ENCODE measurements around the gene SCMH1.
A peak's percentile ranks its signal among the peaks of the same experiment; 100 is the strongest.

Gene SCMH1

DNA sequence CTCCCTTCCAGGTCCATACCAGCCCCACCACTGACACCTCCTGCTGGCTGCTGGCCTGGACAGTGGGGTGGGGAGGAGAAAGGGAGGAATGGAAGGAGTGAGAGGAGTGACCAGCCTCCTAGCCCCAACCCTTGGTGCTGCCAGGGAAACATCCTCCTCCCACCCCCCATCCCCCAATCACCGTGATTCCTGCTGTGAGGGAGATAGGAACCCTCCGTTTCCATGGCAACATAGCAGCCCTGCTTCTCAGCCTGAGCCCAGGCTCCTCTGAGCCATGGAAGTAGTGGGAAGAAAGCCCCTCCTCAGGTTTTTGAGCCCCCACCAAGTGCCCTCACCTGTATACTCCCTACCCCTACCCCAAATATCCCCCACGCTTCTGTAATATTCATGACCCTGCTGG lies 44.4 kb upstream of the SCMH1 start:
- no peak for TF ChIP-seq ZBTB7A (IDR thresholded peaks at IDR 0.05; ENCODE audit: low read depth)
- TF ChIP-seq CREB1 (IDR thresholded peaks at IDR 0.05; ENCODE audit: low read depth): no peak
- TF ChIP-seq MAX (IDR thresholded peaks at IDR 0.05): no peak
- no peak for TF ChIP-seq NFIC (IDR thresholded peaks at IDR 0.05)
- TF ChIP-seq TCF12 (IDR thresholded peaks at IDR 0.05; ENCODE audit: low read depth): no peak
- no peak for TF ChIP-seq CEBPB (IDR thresholded peaks at IDR 0.05)
- no peak for TF ChIP-seq TAF1 (IDR thresholded peaks at IDR 0.05; ENCODE audit: low read depth)
- no peak for TF ChIP-seq RAD21 (IDR thresholded peaks at IDR 0.05; ENCODE audit: low read depth)

GRCh38 chr1:41285818-41286217 lies 43.7 kb upstream of the SCMH1 start:
- TF ChIP-seq, protein P1, sequence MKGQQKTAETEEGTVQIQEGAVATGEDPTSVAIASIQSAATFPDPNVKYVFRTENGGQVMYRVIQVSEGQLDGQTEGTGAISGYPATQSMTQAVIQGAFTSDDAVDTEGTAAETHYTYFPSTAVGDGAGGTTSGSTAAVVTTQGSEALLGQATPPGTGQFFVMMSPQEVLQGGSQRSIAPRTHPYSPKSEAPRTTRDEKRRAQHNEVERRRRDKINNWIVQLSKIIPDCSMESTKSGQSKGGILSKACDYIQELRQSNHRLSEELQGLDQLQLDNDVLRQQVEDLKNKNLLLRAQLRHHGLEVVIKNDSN (IDR thresholded peaks at IDR 0.05): no peak
- TF ChIP-seq TEAD4 (IDR thresholded peaks at IDR 0.05) (no peak), MAX (IDR thresholded peaks at IDR 0.05) (no peak), TCF12 (IDR thresholded peaks at IDR 0.05; ENCODE audit: low read depth) (no peak), FOXM1 (IDR thresholded peaks at IDR 0.05; ENCODE audit: borderline replicate concordance, low read depth) (no peak), CEBPB (IDR thresholded peaks at IDR 0.05) (no peak), NFIC (IDR thresholded peaks at IDR 0.05) (no peak), ZBTB7A (IDR thresholded peaks at IDR 0.05; ENCODE audit: low read depth) (no peak)
- TF ChIP-seq, protein P2, sequence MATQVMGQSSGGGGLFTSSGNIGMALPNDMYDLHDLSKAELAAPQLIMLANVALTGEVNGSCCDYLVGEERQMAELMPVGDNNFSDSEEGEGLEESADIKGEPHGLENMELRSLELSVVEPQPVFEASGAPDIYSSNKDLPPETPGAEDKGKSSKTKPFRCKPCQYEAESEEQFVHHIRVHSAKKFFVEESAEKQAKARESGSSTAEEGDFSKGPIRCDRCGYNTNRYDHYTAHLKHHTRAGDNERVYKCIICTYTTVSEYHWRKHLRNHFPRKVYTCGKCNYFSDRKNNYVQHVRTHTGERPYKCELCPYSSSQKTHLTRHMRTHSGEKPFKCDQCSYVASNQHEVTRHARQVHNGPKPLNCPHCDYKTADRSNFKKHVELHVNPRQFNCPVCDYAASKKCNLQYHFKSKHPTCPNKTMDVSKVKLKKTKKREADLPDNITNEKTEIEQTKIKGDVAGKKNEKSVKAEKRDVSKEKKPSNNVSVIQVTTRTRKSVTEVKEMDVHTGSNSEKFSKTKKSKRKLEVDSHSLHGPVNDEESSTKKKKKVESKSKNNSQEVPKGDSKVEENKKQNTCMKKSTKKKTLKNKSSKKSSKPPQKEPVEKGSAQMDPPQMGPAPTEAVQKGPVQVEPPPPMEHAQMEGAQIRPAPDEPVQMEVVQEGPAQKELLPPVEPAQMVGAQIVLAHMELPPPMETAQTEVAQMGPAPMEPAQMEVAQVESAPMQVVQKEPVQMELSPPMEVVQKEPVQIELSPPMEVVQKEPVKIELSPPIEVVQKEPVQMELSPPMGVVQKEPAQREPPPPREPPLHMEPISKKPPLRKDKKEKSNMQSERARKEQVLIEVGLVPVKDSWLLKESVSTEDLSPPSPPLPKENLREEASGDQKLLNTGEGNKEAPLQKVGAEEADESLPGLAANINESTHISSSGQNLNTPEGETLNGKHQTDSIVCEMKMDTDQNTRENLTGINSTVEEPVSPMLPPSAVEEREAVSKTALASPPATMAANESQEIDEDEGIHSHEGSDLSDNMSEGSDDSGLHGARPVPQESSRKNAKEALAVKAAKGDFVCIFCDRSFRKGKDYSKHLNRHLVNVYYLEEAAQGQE (IDR thresholded peaks at IDR 0.05; ENCODE audit: low read depth): no peak

- TF ChIP-seq MAX (IDR thresholded peaks at IDR 0.05) (no peak), CEBPB (IDR thresholded peaks at IDR 0.05) (no peak)
Observed at GRCh38 chr1:41284121-41284520, 42.0 kb upstream of the SCMH1 start.

DNA sequence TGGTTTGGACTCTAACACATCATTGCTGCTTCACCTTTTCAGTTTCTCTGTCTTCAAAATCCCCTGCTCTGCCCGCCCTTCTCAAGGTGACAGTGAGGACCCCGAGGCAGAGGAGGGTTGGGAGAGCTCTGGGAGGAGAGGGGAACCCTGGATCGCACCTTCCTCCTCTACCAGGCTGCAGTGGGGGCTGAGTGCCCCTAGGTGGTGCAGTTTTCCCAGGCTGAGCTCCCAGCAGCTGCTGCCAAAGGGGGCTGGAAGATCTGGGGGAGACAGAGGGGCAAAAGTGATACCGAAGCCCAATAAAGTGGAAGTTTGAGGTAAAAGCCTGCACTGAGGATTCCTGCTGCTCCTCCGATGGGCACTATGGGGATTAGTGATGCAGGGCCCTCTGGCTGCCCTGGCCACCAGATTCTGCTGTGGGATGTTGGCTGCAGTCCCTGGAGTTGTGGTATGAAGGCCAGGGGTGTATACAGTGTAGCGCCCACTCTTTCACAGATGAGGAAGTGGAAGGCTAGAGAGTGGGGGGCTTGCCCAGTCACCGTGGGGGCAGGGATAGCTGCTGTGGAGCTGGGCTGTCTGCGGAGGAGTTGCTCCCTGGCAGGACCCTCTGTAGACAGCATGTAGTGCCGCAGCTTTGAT lies 40.7 kb upstream of the SCMH1 start:
- TF ChIP-seq RAD21 (IDR thresholded peaks at IDR 0.05; ENCODE audit: low read depth) (peak; percentile 84), FOXM1 (IDR thresholded peaks at IDR 0.05; ENCODE audit: borderline replicate concordance, low read depth) (no peak)

GRCh38 chr1:41281334-41281733 lies 39.2 kb upstream of the SCMH1 start:
- TF ChIP-seq EP300 (IDR thresholded peaks at IDR 0.05; ENCODE audit: borderline replicate concordance) (no peak), RAD21 (IDR thresholded peaks at IDR 0.05; ENCODE audit: low read depth) (no peak), TCF12 (IDR thresholded peaks at IDR 0.05; ENCODE audit: low read depth) (no peak), ZBTB7A (IDR thresholded peaks at IDR 0.05; ENCODE audit: low read depth) (no peak), NFIC (IDR thresholded peaks at IDR 0.05) (no peak), CEBPB (IDR thresholded peaks at IDR 0.05) (no peak), EGR1 (IDR thresholded peaks at IDR 0.05) (no peak), CREB1 (IDR thresholded peaks at IDR 0.05; ENCODE audit: low read depth) (no peak)
- TF ChIP-seq, protein P2 (IDR thresholded peaks at IDR 0.05; ENCODE audit: low read depth): no peak
- TF ChIP-seq, protein P1 (IDR thresholded peaks at IDR 0.05): no peak

DNA sequence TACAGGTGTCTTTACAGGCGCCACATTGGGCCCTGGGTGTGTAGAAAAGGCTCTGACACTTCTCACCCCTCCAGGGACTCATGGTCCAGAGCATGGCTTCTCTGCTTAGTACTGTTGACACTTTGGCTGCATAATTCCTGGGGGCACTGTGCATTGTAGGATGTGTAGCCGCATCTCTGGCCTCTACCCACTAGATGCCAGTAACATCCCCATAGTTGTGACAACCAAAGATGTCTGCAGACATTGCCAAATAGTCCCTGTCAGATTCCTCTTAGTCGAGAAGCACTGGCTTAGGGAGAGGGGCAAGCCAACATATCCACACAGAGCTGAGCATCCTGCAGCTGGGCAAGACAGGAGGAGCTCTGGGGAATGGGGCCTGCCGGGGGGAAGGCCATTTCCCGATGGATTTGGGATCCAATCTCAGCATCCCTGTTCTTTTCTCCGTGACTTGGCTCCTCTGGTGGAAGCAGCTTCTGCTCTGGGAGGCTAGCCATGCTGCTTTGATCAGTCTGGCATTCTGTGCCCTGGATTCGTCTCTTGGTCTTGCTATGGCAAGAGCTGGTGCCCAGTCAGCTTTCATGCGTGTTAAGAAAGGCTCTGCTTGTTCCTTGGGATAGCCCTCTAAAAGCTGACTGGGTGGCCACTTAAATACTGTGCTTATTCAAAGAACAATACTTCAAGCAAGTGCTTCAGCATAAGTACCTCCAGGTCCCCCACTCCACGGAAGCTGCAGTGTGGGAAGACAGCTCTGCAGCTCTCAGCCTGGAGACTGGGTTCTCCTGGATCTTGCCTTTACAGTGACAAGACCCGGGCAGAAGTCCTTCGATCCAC lies 38.3 kb upstream of the SCMH1 start:
- TF ChIP-seq RAD21 (IDR thresholded peaks at IDR 0.05; ENCODE audit: low read depth): no peak
- TF ChIP-seq TAF1 (IDR thresholded peaks at IDR 0.05; ENCODE audit: low read depth): no peak
- no peak for TF ChIP-seq NFIC (IDR thresholded peaks at IDR 0.05)
- no peak for TF ChIP-seq EP300 (IDR thresholded peaks at IDR 0.05; ENCODE audit: borderline replicate concordance)
- TF ChIP-seq, protein P1 (IDR thresholded peaks at IDR 0.05): no peak
- TF ChIP-seq CREB1 (IDR thresholded peaks at IDR 0.05; ENCODE audit: low read depth): no peak
- no peak for TF ChIP-seq YY1 (IDR thresholded peaks at IDR 0.05; ENCODE audit: low read depth)
- no peak for TF ChIP-seq TEAD4 (IDR thresholded peaks at IDR 0.05)
- TF ChIP-seq MAX (IDR thresholded peaks at IDR 0.05): no peak
- no peak for TF ChIP-seq CEBPB (IDR thresholded peaks at IDR 0.05)
- no peak for TF ChIP-seq ZBTB7A (IDR thresholded peaks at IDR 0.05; ENCODE audit: low read depth)
- no peak for TF ChIP-seq EGR1 (IDR thresholded peaks at IDR 0.05)
- TF ChIP-seq, protein P2 (IDR thresholded peaks at IDR 0.05; ENCODE audit: low read depth): no peak
- no peak for TF ChIP-seq TCF12 (IDR thresholded peaks at IDR 0.05; ENCODE audit: low read depth)
